Esophagus (tissue), 2 donors: ENCODE results near the gene WDR59. TPM values are rescaled to one million over a fixed set of nuclear protein-coding genes. Genes with fewer than 3 reads are reported as not detected.
"Not testable (repeated sequence)": the region's sequence is repeated elsewhere in the genome, so short reads cannot be mapped to it uniquely, and the experiment has no call there.

Source experiments
- H3K27ac ChIP-seq, 2 donors: one replicate each; pipeline ENCODE4 v1.5.1; 2013; ENCODE audit warnings: low read depth in 2 of 2, mild to moderate bottlenecking in 2 of 2, inconsistent platforms in 1 of 2, low read length in 1 of 2, moderate library complexity in 1 of 2
- H3K27me3 ChIP-seq, 2 donors: one replicate each; pipeline ENCODE4 v1.6.1; 2013; ENCODE audit warnings: low read length in 2 of 2, control low read depth in 1 of 2, mild to moderate bottlenecking in 1 of 2; ENCODE audit not compliant: insufficient read depth in 2 of 2, control insufficient read depth in 1 of 2
- H3K36me3 ChIP-seq, 2 donors: one replicate each; pipeline ENCODE4 v1.6.1; 2013; ENCODE audit warnings: low read length in 1 of 2; ENCODE audit not compliant: control insufficient read depth in 2 of 2, insufficient read depth in 2 of 2
- H3K4me1 ChIP-seq, 2 donors: one replicate each; pipeline ENCODE4 v1.6.1; 2013; ENCODE audit warnings: low read length in 1 of 2; ENCODE audit not compliant: control insufficient read depth in 2 of 2, insufficient read depth in 2 of 2
- H3K4me3 ChIP-seq, 2 donors: one replicate each; pipeline ENCODE4 v1.5.1; 2013; ENCODE audit warnings: low read length in 2 of 2, mild to moderate bottlenecking in 2 of 2, low read depth in 1 of 2, moderate library complexity in 1 of 2
- H3K9me3 ChIP-seq, 2 donors: one replicate each; pipeline ENCODE4 v1.6.1; 2013; ENCODE audit warnings: mild to moderate bottlenecking in 2 of 2, low read depth in 1 of 2, low read length in 1 of 2, moderate library complexity in 1 of 2; ENCODE audit not compliant: control insufficient read depth in 2 of 2, insufficient read depth in 1 of 2
- WGBS, 2 donors: extraction: QIAGEN DNeasy Blood & Tissue Kit; methylation state at CpG; one replicate each; pipeline ENCODE4 v1.1.7; 2013; 5-methylcytosine and 5-hydroxymethylcytosine counted together
- polyA plus RNA-seq, 2 donors: library from polyadenylated mRNA; stranded (reverse); fragments of 200-250 nt; gene quantifications; one replicate each; pipeline ENCODE4 v1.2.3, GENCODE V29; 2013
- donor health status: healthy with polysubstance abuse.
- donor health status: Bipolar disorder and iron deficiency.

Gene WDR59
- polyA plus RNA-seq, 2 donors: 16.1 to 27.6 TPM

DNA sequence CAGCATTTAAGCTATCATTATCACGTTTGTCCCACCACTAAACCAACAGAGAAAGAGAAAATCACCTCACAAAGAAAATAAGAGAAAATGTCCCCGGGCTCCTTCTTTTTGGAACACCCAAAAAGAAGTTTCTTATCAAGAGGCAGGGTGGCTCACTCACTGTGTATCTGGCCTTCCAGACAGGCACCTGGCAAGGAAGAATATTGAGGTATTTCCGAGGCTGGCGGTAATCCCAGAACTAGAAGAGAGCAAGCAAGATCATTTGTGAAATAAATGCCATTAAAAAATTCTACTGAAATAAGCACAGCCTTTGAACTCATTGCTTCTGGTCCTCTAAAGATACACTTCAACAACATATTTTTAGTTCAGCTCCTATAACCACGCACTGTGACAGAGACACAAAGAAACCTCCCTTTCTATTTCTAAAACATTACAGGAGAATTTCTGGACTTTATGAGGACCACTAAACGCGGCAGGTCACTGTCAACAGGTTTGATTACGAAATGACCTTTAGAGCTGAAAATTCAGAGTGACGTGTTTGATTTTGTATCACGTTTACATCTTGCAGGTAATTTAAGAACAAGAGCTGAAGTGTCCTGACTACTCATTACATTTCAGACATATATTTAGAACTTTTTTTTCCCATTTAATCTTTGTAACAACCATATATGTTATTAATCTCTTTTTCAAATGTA, 61.0 kb downstream of the WDR59 start:
- Histone ChIP-seq H3K4me3 (no peak overlapping the region), H3K36me3 (peaks cover 0 to 8% of the 10 kb centered on the region in 2 donors), H3K27me3 (no peaks in the 10 kb centered on the region), H3K27ac (no peak overlapping the region), H3K4me1 (no peaks in the 10 kb centered on the region), H3K9me3 (no peaks in the 10 kb centered on the region)
- WGBS, 2 donors: 51 to 58% methylated on average over 10 of the region's 10 CpGs

DNA sequence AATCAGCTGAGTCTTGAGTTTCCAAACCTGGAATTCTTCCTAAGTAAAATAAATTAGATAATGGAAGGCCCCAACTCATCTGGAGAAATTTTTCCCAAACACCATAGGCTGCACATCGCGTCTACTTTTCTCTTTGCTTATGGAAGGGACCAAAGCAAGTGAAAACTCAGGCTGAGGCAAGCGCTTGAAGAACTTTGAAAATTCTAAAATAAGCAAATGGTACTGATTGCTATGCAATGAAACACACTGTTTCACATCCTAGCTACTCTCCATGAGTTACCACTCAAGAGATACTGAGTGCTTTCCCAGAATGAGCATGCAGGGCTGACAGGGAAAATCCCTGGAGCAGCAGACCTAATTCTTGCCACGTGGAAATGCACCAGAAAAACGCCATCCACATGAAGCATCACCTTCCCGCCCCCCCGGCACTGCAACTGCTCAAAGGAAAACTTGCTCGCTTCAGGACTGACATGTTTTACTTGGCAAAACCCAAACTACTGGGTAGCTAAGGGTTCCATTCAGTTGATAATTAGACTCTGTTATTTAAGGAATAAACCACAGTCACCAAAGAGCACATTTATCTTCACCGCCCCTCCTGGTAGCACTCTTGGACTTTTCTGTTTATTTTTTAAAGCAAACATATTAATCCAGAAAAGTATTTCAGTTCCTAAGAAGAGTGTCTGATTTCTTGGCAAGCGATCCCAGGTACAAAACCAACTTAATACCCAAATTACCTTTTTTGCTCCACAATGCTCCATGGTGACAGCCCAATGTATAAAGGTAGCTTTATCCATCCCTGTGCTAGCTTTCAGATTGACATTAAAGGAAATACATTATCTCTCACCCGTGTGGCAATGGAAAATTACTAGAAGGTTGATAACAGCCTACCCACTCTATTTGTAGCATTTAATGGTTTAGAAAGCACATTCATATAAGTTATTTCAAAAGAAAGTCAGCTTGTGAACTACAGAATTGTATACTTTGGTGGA, 62.5 kb downstream of the WDR59 start:
- 53 to 58% methylated on average over 11 of the region's 11 CpGs for WGBS, 2 donors
- Histone ChIP-seq H3K36me3 (peaks cover 0 to 10% of the 10 kb centered on the region in 2 donors), H3K4me3 (no peak overlapping the region), H3K27ac (no peak overlapping the region), H3K27me3 (no peaks in the 10 kb centered on the region), H3K9me3 (no peaks in the 10 kb centered on the region), H3K4me1 (no peaks in the 10 kb centered on the region)

DNA sequence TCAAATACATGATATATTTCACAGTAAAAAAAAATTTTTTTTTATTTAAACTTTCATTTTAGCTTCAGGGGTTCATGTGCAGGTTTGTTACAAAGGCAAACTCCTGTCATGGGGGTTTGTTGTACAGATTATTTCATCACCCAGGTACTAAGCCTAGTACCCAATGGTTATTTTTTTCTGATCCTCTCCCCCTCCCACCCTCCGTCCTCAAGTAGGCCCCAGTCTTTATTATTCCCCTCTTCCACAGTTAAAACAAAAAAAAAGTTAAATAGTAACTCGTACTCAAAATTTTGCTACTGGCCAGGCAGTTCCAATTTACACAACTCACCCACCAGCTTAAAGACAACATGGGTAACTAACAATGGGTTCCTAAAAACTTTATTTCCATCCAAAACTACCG, 63.9 kb downstream of the WDR59 start:
- Histone ChIP-seq H3K4me3 (no peak overlapping the region), H3K4me1 (no peaks in the 10 kb centered on the region), H3K36me3 (peaks cover 0 to 10% of the 10 kb centered on the region in 2 donors), H3K27ac (no peak overlapping the region), H3K27me3 (no peaks in the 10 kb centered on the region), H3K9me3 (no peaks in the 10 kb centered on the region)
- 91 to 94% methylated on average over 3 of the region's 3 CpGs for WGBS, 2 donors

GRCh38 chr16:74909665-74910064, 75.3 kb downstream of the WDR59 start:
- 91 to 99% methylated on average over 6 of the region's 6 CpGs for WGBS, 2 donors
- no peak overlapping the region for H3K27ac ChIP-seq
- peaks cover 0 to 13% of the 10 kb centered on the region in 2 donors for H3K9me3 ChIP-seq
- peaks cover 15 to 27% of the 10 kb centered on the region in 2 donors for H3K36me3 ChIP-seq
- H3K4me1 ChIP-seq: no peaks in the 10 kb centered on the region
- H3K27me3 ChIP-seq: no peaks in the 10 kb centered on the region
- no peak overlapping the region for H3K4me3 ChIP-seq

GRCh38 chr16:74908759-74909158, 76.2 kb downstream of the WDR59 start:
- H3K4me3 ChIP-seq, H3K27ac ChIP-seq, H3K27me3 ChIP-seq, H3K4me1 ChIP-seq, H3K9me3 ChIP-seq: not testable (repeated sequence)
- peaks cover 16 to 26% of the 10 kb centered on the region in 2 donors for H3K36me3 ChIP-seq
- WGBS, 2 donors: 80 to 94% methylated on average over 7 to 8 of the region's 8 CpGs

DNA sequence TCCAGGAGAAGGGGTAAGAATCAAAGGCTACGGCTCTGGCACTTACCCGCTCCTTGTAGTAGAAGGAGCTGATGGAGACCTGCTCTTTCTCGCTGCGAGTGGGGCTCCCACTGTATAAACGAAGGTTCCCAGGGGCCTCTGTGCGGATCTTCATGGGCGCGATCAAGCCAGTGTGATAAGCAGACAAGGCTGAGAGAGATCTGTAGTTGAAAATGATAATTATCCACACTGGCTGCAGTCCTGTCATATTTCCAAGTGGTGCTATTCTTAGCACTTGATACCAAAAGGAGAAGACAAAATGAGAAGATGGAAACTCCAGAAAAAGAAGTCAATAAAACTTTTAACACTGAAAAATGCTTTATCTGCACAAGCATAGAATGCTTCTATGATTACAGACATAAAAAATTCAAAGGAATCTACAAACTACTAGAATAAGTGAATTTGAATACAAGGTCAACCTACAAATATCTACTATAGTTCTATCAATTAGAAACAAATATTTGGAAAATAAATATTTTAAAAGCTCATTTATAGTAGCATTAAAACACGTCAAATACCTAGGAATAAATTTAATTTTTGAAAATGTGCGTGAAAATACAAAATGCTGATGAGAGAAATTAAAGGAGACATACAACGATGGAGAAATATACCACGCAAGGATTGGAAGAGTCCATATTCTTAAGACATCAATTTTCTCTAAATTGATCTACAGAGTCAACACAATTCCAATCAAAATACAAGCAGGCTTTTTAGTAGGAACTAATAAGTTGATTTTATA, 80.8 kb downstream of the WDR59 start:
- Histone ChIP-seq H3K27ac (no peak overlapping the region), H3K27me3 (no peaks in the 10 kb centered on the region), H3K4me1 (no peaks in the 10 kb centered on the region), H3K9me3 (no peaks in the 10 kb centered on the region), H3K4me3 (no peak overlapping the region), H3K36me3 (peaks cover 13 to 14% of the 10 kb centered on the region in 2 donors)
- WGBS, 2 donors: 97% methylated on average over 12 of the region's 12 CpGs

GRCh38 chr16:74903120-74903519, 81.8 kb downstream of the WDR59 start:
- peaks cover 8 to 15% of the 10 kb centered on the region in 2 donors for H3K36me3 ChIP-seq
- no peaks in the 10 kb centered on the region for H3K4me1 ChIP-seq
- H3K4me3 ChIP-seq: no peak overlapping the region
- no peaks in the 10 kb centered on the region for H3K27me3 ChIP-seq
- 71 to 87% methylated on average over 1 of the region's 1 CpG for WGBS, 2 donors
- H3K9me3 ChIP-seq: no peaks in the 10 kb centered on the region
- H3K27ac ChIP-seq: no peak overlapping the region

GRCh38 chr16:74902161-74902560, 82.8 kb downstream of the WDR59 start:
- Histone ChIP-seq H3K4me1 (no peaks in the 10 kb centered on the region), H3K4me3 (no peak overlapping the region), H3K27me3 (no peaks in the 10 kb centered on the region), H3K9me3 (no peaks in the 10 kb centered on the region), H3K36me3 (peaks cover 8 to 15% of the 10 kb centered on the region in 2 donors), H3K27ac (no peak overlapping the region)
- 90 to 93% methylated on average over 5 of the region's 5 CpGs for WGBS, 2 donors

GRCh38 chr16:74901606-74902005, 83.3 kb downstream of the WDR59 start:
- Histone ChIP-seq H3K4me1 (no peaks in the 10 kb centered on the region), H3K36me3 (peaks cover 8 to 15% of the 10 kb centered on the region in 2 donors), H3K9me3 (no peaks in the 10 kb centered on the region), H3K27ac (no peak overlapping the region), H3K27me3 (no peaks in the 10 kb centered on the region), H3K4me3 (no peak overlapping the region)
- 79 to 89% methylated on average over 4 of the region's 4 CpGs for WGBS, 2 donors
